DMS153 treated with DMSO at 0.1 percent for 48 hours (cell line): Measurements from ENCODE around the gene ACACB.

Experiments
- DNase-seq: peaks from one replicate; lab custom pipeline; 2025; ENCODE audit not compliant: unreplicated experiment; lab: John Stamatoyannopoulos, UW

Gene ACACB

GRCh38 chr12:109294286-109294796 lies 178.0 kb downstream of the ACACB start:
- no peak for DNase-seq

GRCh38 chr12:109295764-109296425 lies 179.5 kb downstream of the ACACB start:
- DNase-seq: no peak

GRCh38 chr12:109296431-109296830 lies 180.0 kb downstream of the ACACB start:
- no peak for DNase-seq

GRCh38 chr12:109299849-109300248 lies 183.5 kb downstream of the ACACB start:
- DNase-seq: no peak

GRCh38 chr12:109301643-109302168 lies 185.3 kb downstream of the ACACB start:
- no peak for DNase-seq

GRCh38 chr12:109302358-109302757 lies 186.0 kb downstream of the ACACB start:
- no peak for DNase-seq

GRCh38 chr12:109302770-109303169 lies 186.4 kb downstream of the ACACB start:
- DNase-seq: no peak

GRCh38 chr12:109304485-109304884 lies 188.1 kb downstream of the ACACB start:
- peak; percentile 70 for DNase-seq

GRCh38 chr12:109305547-109305946 lies 189.2 kb downstream of the ACACB start:
- no peak for DNase-seq

- DNase-seq: no peak
Observed at GRCh38 chr12:109307051-109307450, 190.7 kb downstream of the ACACB start.

- DNase-seq: no peak
Observed at GRCh38 chr12:109308534-109309380, 192.4 kb downstream of the ACACB start, which contains the start of gene FOXN4. Gene FOXN4 (minus strand): TSS chr12:109309284. CDS start chr12:109308321, 963 bp downstream.

GRCh38 chr12:109309381-109310246 lies 193.2 kb downstream of the ACACB start:
- no peak for DNase-seq

GRCh38 chr12:109310247-109311125 lies 194.1 kb downstream of the ACACB start:
- peak; percentile 74 for DNase-seq
